ENCODE results near the gene RGS19. TPM values are rescaled to one million over a fixed set of nuclear protein-coding genes. Genes with fewer than 3 reads are reported as not detected.

The RGS19 gene
- polyA plus RNA-seq, 3 donors: 3.8 to 5.4 (median 4.8) TPM

- no peak for DNase-seq (ENCODE audit: low read depth in 3 of 3, low spot score in 2 of 3)
Measured at GRCh38 chr20:64077876-64078551, 1.3 kb downstream of the RGS19 start.

- no peak for DNase-seq (ENCODE audit: low read depth in 3 of 3, low spot score in 2 of 3)
Measured at GRCh38 chr20:64077541-64077875, 1.8 kb downstream of the RGS19 start.

DNA sequence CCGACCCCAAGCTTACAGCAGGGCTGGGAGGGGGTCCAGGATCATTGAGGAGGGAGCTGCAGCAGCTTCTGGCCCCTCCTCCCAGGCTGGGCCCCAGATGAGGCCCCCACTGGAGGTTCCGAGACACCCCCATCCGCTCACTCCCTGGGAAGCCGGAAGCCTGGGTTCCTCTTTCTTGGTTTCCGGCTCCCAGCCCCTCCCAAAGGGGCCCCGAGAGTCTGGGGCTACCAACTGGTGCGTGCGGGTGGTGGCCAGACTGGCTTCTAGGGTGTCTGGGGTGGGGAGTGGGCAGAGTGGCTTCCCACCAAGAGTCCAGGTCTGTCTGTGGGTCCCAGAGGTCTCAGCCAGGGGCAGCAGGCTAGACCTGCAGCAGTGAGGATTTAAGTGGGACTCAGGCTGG lies 2.2 kb downstream of the RGS19 start:
- DNase-seq (ENCODE audit: low read depth in 3 of 3, low spot score in 2 of 3): no peak

GRCh38 chr20:64076061-64076997 lies 3.0 kb downstream of the RGS19 start:
- no peak for DNase-seq (ENCODE audit: low read depth in 3 of 3, low spot score in 2 of 3)

DNA sequence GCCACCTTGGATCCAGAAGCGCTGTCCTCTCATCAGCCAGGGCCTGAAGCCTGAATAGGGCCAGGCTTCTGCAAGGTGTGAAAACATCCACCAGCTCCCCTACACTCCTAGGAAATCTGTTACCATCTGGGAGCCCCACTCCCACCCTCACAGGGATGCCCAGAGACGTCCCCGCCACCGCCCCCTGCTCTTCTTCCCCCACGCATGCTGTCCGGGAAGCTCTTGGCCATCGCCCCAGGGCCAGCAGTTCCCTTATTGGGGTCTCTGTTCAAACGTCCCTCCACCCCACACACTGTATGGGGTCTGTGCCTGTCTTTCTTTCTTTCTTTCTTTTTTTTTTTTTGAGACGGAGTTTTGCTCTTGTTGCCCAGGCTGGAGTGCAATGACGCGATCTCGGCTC lies 3.8 kb downstream of the RGS19 start:
- DNase-seq (ENCODE audit: low read depth in 3 of 3, low spot score in 2 of 3): no peak

DNA sequence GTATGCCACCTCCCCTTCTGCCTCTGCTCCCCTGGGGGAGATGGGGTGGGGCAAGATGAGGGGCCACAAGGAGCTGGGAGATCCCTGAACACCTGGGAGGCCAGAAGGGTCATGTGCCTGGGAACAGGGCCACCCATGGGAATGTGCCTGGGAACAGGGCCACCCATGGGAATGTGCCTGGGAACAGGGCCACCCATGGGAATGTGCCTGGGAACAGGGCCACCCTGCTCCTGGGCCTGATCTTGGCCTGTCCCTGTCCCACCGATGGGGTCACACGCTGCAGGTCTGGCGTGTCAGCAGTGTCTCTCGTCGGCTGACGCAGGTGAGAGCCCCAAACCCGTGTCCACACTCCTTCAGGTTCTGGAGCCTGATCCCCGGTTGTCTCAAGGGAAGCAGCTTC lies 4.4 kb downstream of the RGS19 start:
- no peak for DNase-seq (ENCODE audit: low read depth in 3 of 3, low spot score in 2 of 3)

GRCh38 chr20:64074184-64074789 lies 5.0 kb downstream of the RGS19 start:
- no peak for DNase-seq (ENCODE audit: low read depth in 3 of 3, low spot score in 2 of 3)

- DNase-seq (ENCODE audit: low read depth in 3 of 3, low spot score in 2 of 3): no peak
Measured at GRCh38 chr20:64073476-64074183, 5.7 kb downstream of the RGS19 start.

DNA sequence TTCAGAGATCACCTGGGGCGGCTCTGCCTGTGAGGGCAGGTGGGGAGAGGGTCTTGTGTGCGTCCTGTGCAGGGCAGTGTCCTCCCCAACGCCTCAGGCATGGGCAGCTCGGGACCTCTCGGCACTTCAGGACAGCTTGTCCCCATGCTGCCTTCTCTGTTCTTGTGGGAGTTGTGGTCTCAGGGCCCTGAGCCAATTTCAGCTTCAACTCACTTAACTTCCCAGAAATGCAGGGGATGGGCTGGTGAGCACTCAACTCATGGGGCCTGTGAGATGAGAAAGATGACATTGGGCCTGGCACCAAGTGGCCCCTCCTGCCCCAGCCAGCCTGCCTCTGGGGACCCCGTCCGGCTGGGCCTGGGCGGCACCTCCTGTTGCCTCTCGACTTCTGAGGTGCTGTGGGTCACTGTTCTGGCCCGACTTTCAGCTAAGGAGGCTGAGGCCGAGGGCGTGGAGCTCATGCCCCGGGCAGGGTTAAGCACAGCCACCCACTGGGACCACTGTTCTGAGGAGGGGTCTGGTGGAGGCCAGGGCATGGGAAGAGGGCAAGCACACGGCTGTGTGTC lies 6.7 kb downstream of the RGS19 start:
- no peak for DNase-seq (ENCODE audit: low read depth in 3 of 3, low spot score in 2 of 3)

- no peak for DNase-seq (ENCODE audit: low read depth in 3 of 3, low spot score in 2 of 3)
Measured at GRCh38 chr20:64071341-64072332, 7.7 kb downstream of the RGS19 start.

DNA sequence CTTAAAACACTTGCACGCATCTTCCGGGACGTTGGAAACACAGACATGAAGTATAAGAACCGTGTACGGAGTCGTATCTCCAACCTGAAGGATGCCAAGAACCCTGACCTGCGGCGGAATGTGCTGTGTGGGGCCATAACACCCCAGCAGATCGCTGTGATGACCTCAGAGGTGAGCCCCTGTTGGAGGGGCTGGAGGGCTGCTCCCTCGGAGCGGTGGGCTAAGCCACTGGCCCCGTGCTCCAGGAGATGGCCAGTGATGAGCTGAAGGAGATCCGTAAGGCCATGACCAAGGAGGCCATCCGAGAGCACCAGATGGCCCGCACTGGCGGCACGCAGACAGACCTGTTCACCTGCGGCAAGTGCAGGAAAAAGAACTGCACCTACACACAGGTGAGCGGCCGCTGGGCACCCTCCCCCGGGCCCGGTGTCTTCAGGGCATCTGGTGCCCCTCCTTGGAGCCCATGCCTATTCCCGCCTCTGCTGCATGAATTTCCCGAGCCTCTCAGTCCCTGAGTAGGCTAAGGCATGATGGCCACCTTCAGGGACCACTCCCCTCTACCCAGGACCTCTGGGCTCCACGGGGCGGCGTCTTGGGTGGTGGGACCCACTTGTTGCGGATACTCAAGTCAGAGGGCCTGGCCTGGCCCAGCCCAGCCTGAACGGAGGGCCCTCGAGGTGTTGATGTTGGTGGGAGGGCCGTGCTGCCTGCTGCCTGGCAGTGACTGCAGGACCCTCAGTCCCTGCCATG lies 8.9 kb downstream of the RGS19 start:
- no peak for DNase-seq (ENCODE audit: low read depth in 3 of 3, low spot score in 2 of 3)

DNA sequence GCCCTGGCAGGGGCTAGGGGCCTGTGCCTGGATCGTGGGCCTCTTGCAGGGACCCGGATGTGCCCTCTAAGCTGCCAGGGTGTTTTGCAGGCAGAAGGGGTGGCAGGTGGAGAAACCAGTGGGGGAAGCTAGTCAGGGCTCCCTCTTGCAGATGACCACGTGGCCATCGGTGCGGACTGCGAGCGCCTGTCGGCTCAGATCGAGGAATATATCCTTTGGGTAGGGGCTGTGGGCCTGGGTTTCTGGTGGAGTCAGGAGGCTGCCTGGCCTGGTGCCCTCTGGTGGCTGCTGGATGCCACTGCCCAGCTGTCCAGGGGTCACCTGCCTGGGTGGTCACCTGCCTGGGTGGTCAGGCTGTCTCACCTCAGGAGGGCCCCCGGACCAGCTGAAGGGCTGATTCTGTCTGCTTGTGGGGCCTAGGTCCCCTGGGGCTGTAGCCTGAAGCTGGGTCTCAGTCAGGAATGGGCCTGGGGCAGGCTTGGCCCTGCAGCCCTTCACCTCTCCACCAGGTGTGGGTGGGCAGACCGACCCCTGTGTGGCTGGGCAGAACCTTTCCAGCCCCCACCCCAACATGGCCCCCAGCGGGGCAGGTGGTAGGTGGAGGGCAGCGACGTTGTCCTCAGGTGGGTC lies 9.6 kb downstream of the RGS19 start:
- DNase-seq (ENCODE audit: low read depth in 3 of 3, low spot score in 2 of 3): no peak

GRCh38 chr20:64069209-64069613 lies 10.1 kb downstream of the RGS19 start:
- no peak for DNase-seq (ENCODE audit: low read depth in 3 of 3, low spot score in 2 of 3)

DNA sequence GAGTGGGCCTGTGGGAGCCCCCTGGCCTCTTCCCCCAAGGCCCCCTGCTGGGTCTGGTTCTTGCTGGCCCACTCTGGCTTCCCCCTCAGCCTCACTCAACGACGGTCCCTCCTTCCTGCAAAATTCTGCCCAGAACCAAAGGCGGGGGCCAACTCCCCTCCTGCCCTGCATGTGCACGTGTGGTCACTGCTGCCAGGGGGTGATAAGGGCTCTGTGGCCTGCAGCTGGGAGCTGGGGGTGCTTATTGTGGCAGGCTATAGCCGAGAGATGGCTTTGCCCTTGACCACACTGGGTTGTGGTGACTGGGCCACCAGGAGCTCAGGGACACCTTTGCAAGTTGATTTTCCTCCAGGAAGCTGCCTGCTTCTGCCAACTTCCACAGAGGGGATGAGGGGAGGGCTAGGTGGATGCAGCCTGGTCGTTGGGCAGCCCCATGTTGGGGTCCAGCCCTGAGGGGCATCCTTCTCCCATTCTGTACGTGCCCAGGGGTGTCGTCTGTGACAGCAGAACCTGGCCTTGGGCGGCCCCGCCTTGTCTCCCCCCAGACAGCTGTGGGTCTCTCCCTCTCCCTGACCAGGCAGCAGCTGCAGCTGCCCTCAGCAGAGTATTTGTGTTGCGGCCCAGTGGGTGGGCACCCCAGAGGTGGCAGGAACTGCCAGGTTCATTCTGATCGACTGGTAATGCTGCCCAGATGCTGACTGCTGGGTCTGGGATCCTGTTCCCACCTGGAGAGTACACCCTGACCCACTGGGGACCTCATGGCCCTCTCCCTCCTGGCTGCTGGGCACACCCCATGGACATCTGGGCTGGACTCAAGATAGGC lies 10.7 kb downstream of the RGS19 start:
- no peak for DNase-seq (ENCODE audit: low read depth in 3 of 3, low spot score in 2 of 3)

- DNase-seq (ENCODE audit: low read depth in 3 of 3, low spot score in 2 of 3): no peak
Measured at GRCh38 chr20:64067733-64068307, 11.5 kb downstream of the RGS19 start.

- no peak for DNase-seq (ENCODE audit: low read depth in 3 of 3, low spot score in 2 of 3)
Measured at GRCh38 chr20:64067005-64067632, 12.2 kb downstream of the RGS19 start.

DNA sequence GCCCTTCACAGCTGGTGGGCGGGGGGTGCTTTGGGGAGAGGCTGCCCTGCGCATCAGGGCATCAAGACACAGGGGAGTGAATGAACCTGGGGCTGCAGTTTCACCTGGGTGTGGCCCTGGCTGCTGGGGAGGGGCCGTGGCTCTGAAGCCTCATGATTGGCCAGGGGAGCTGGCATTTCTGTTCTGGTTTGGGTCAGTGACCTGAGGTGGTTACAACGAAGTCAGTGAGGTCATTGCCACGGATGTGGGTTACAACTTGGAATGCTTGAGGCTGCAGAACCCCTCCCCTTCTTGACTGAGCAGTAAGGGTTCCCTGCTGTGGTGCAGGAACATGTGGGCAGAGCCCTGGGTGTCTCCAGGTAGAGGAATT lies 13.4 kb downstream of the RGS19 start:
- no peak for DNase-seq (ENCODE audit: low read depth in 3 of 3, low spot score in 2 of 3)
